ENCODE measurements around the gene TTC28.

GRCh38 chr22:27973846-27974245, 705.8 kb downstream of the TTC28 start:
- TF ChIP-seq POLR2AphosphoS5 (IDR thresholded peaks at IDR 0.05) (no peak), POLR2A (IDR thresholded peaks at IDR 0.05) (no peak)

Measured in gastroesophageal sphincter (tissue), 2 donors.